SK-N-SH treated with all-trans-retinoic acid at 6 μM for 48 hours (cell line): ENCODE results near the gene GRK1.

Source experiments
- ARNTL ChIP-seq: fragments of 450-650 bp; formaldehyde crosslinking; IDR thresholded peaks from 2 replicates; pipeline ENCODE4 v1.5.0; 2020; ENCODE audit warnings: low read depth, mild to moderate bottlenecking, moderate library complexity, borderline replicate concordance
- CSDC2 ChIP-seq: fragments of 250-450 bp; sonication (Bioruptor Pico); IDR thresholded peaks from 2 replicates; pipeline ENCODE4 v1.5.0; 2020; ENCODE audit warnings: mild to moderate bottlenecking, moderate library complexity
- ESRRG ChIP-seq: fragments of 250-450 bp; sonication (Bioruptor Pico); IDR thresholded peaks from 2 replicates; pipeline ENCODE4 v1.6.1; 2021; ENCODE audit warnings: mild to moderate bottlenecking
- PPARA ChIP-seq: fragments of 250-450 bp; sonication (Bioruptor Pico); IDR thresholded peaks from 2 replicates; pipeline ENCODE4 v1.5.0; 2020; ENCODE audit warnings: mild to moderate bottlenecking, borderline replicate concordance
- RARB ChIP-seq: fragments of 250-450 bp; sonication (Bioruptor Pico); IDR thresholded peaks from 2 replicates; pipeline ENCODE4 v1.8.0; 2021; ENCODE audit warnings: mild to moderate bottlenecking, moderate library complexity
- TOX ChIP-seq: fragments of 250-450 bp; sonication (Bioruptor Pico); IDR thresholded peaks from 2 replicates; pipeline ENCODE4 v1.8.0; 2021; ENCODE audit warnings: mild to moderate bottlenecking, moderate library complexity, borderline replicate concordance
- TSHZ2 ChIP-seq: fragments of 250-450 bp; sonication (Bioruptor Pico); IDR thresholded peaks from 2 replicates; pipeline ENCODE4 v1.5.0; 2020; ENCODE audit warnings: mild to moderate bottlenecking, moderate library complexity
- ZC3H10 ChIP-seq: fragments of 250-450 bp; sonication (Bioruptor Pico); IDR thresholded peaks from 2 replicates; pipeline ENCODE4 v1.5.1; 2021; ENCODE audit warnings: mild to moderate bottlenecking, moderate library complexity
- ZFP30 ChIP-seq: fragments of 450-650 bp; formaldehyde crosslinking; IDR thresholded peaks from 2 replicates; pipeline ENCODE4 v1.5.0; 2022; ENCODE audit warnings: mild to moderate bottlenecking, moderate library complexity
- ZNF565 ChIP-seq: fragments of 450-650 bp; formaldehyde crosslinking; conservative IDR thresholded peaks from 2 replicates; pipeline ENCODE4 v1.5.0; 2020; ENCODE audit warnings: low read depth, mild to moderate bottlenecking, moderate library complexity
- ZNF70 ChIP-seq: fragments of 450-650 bp; formaldehyde crosslinking; IDR thresholded peaks from 2 replicates; pipeline ENCODE4 v1.5.0; 2020; ENCODE audit warnings: mild to moderate bottlenecking, moderate library complexity
- TF ChIP-seq, protein P1 (sequence below): fragments of 250-450 bp; sonication (Bioruptor Pico); IDR thresholded peaks from 2 replicates; pipeline ENCODE4 v1.8.0; 2020; ENCODE audit warnings: mild to moderate bottlenecking, moderate library complexity, borderline replicate concordance
- TF ChIP-seq, protein P2 (sequence below): fragments of 250-450 bp; sonication (Bioruptor Pico); IDR thresholded peaks from 2 replicates; pipeline ENCODE4 v1.5.1; 2020; ENCODE audit warnings: low read depth, mild to moderate bottlenecking, moderate library complexity

DNA sequence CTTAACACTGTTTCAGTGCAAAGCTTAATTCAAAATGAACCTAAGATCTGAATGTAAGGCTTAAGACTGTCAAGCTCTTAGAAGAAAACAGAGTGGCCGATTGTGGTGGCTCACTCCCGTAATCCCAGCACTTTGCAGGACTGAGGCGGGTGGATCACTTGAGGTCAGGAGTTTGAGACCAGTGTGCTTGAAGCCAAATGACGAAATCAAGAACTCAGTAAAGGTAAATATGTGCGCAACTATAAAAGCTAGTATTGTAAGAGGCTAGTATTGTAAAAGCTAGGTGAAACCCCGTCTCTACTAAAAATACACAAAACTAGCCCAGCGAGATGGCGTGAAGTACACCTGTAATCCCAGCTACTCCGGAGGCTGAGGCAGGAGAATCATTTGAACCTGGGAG is 21.7 kb upstream of the GRK1 start:
- TF ChIP-seq TSHZ2 (CRISPR knock-in tag) (no peak), ZFP30 (CRISPR knock-in tag) (no peak), ZC3H10 (CRISPR knock-in tag) (no peak), ESRRG (CRISPR knock-in tag) (no peak), PPARA (CRISPR knock-in tag) (no peak), ARNTL (CRISPR knock-in tag) (no peak), RARB (CRISPR knock-in tag) (no peak), ZNF565 (CRISPR knock-in tag) (no peak), TOX (no peak), CSDC2 (no peak), ZNF70 (CRISPR knock-in tag) (no peak)
- TF ChIP-seq, protein P1, sequence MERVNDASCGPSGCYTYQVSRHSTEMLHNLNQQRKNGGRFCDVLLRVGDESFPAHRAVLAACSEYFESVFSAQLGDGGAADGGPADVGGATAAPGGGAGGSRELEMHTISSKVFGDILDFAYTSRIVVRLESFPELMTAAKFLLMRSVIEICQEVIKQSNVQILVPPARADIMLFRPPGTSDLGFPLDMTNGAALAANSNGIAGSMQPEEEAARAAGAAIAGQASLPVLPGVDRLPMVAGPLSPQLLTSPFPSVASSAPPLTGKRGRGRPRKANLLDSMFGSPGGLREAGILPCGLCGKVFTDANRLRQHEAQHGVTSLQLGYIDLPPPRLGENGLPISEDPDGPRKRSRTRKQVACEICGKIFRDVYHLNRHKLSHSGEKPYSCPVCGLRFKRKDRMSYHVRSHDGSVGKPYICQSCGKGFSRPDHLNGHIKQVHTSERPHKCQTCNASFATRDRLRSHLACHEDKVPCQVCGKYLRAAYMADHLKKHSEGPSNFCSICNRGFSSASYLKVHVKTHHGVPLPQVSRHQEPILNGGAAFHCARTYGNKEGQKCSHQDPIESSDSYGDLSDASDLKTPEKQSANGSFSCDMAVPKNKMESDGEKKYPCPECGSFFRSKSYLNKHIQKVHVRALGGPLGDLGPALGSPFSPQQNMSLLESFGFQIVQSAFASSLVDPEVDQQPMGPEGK, result no peak
- TF ChIP-seq, protein P2, sequence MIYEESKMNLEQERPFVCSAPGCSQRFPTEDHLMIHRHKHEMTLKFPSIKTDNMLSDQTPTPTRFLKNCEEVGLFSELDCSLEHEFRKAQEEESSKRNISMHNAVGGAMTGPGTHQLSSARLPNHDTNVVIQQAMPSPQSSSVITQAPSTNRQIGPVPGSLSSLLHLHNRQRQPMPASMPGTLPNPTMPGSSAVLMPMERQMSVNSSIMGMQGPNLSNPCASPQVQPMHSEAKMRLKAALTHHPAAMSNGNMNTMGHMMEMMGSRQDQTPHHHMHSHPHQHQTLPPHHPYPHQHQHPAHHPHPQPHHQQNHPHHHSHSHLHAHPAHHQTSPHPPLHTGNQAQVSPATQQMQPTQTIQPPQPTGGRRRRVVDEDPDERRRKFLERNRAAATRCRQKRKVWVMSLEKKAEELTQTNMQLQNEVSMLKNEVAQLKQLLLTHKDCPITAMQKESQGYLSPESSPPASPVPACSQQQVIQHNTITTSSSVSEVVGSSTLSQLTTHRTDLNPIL (CRISPR knock-in tag), result no peak
